ENCODE measurements around the gene APOA4. TPM values are rescaled to one million over a fixed set of nuclear protein-coding genes. Genes with fewer than 3 reads are reported as not detected.
A peak's percentile ranks its signal among the peaks of the same experiment; 100 is the strongest.
"Not testable (repeated sequence)": the region's sequence is repeated elsewhere in the genome, so short reads cannot be mapped to it uniquely, and the experiment has no call there.

The APOA4 gene
- polyA plus RNA-seq, 3 donors from 2014 or later = not detected

DNA sequence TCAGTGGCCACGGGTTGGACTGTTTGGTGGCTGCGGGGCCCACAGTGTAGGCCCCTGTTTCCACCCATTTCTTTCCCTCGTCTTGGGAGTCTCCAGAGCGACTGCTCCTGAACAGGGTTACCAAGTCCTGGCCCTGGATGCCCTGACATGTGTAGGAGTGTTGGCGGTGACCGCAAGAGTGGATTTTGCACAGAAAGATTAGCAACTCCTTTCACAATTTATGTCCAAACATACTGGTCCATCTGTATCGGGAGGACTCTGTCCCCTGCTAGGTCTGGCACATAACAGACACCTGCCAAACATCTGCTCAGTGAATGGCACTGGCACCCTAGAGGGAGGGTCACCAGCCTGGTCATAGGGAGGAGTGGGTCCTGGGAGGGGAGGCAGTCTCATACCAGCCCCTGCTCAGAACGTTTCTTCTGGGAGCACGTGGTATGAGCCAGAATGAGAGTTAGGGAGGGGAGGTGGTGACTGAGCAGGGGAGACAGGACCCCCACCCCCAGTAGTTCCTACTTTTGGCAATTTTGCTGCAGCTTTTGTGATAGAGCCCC is 17.7 kb upstream of the APOA4 start:
- Mint-ChIP-seq H3K9me3 (no peaks in the 10 kb centered on the region), H3K4me3 (no peak overlapping the region), H3K36me3 (peaks cover 5 to 19% (median 16%) of the 10 kb centered on the region in 3 donors), H3K27ac (peak overlapping the region in 2 of 6 donors; percentile 28 to 35), H3K4me1 (peaks cover 4 to 5% of the 10 kb centered on the region in 2 donors), H3K27me3 (ENCODE audit: low read depth in 3 of 3) (peaks cover 0 to 2% (median 1%) of the 10 kb centered on the region in 3 donors)
- DNase-seq = no peak

DNA sequence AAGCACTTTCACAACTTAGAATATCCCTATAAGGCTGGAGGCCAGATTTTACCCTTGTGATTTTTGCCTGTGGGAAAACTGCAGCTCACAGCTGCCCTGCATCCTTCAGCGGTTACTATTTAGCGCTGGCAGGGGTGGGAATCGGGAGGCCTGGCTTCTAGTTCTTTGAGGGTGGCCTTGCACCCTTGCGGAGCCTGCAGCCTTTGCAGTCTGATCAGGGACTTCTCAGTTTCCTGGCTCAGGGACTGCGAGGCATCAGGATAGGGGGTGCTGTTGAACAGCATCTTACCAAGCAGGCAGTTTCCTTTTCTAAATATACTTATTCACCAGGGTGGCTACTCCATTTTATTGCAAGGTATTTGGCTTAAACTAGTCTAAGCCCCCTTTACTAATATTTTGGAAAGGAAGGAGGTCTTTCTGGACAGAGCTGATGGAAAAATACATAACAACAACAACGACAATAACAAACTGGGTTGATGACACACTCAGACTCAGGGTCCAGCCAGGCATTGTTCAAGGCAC is 17.2 kb upstream of the APOA4 start:
- Mint-ChIP-seq H3K4me3 (no peak overlapping the region), H3K4me1 (peaks cover 8 to 10% of the 10 kb centered on the region in 2 donors), H3K27ac (no peak overlapping the region), H3K36me3 (peaks cover 3 to 16% (median 13%) of the 10 kb centered on the region in 3 donors), H3K9me3 (no peaks in the 10 kb centered on the region), H3K27me3 (ENCODE audit: low read depth in 3 of 3) (peaks cover 0 to 2% (median 1%) of the 10 kb centered on the region in 3 donors)
- no peak for DNase-seq

DNA sequence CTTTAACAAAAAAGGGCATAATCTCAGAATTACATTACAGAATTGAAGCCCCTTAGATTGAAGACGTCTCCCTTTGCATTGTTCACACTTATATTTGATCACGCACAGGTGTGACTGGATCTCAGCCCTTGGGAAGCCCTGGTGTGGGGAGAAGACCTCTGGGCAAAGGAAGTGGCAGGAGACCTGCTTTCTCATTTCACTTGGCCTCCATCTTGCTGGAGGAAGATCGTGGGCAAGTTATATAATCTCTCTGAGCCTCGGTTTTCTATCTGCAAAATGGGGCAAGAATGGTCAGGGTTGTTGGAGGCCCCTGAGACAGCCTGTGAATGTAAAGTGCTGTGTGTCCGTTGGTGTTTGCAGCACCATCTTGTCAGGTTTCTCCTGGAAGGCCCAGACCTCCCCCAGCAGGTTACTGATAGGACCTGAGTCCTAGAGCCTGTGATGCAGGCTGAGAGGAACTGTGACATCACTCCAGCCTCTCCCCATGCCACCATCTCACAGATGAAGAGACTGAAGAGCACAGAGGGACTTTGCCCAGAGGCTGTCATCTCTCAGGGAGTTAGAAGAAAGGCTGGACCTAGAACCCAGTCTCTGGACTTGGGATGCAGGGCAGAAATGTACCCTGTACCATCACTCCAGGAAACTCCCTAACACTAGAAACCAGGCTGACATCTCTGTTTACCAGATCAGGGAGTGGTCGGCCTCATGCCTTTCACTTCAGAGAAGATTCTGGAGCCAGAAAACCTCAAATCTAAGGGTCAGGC is 15.4 kb upstream of the APOA4 start:
- Mint-ChIP-seq H3K27me3 (ENCODE audit: low read depth in 3 of 3) (peaks cover 0 to 5% (median 5%) of the 10 kb centered on the region in 3 donors), H3K4me1 (peaks cover 14 to 18% of the 10 kb centered on the region in 2 donors), H3K27ac (no peak overlapping the region), H3K4me3 (no peak overlapping the region), H3K9me3 (no peaks in the 10 kb centered on the region), H3K36me3 (peaks cover 2 to 6% (median 6%) of the 10 kb centered on the region in 3 donors)
- no peak for DNase-seq

DNA sequence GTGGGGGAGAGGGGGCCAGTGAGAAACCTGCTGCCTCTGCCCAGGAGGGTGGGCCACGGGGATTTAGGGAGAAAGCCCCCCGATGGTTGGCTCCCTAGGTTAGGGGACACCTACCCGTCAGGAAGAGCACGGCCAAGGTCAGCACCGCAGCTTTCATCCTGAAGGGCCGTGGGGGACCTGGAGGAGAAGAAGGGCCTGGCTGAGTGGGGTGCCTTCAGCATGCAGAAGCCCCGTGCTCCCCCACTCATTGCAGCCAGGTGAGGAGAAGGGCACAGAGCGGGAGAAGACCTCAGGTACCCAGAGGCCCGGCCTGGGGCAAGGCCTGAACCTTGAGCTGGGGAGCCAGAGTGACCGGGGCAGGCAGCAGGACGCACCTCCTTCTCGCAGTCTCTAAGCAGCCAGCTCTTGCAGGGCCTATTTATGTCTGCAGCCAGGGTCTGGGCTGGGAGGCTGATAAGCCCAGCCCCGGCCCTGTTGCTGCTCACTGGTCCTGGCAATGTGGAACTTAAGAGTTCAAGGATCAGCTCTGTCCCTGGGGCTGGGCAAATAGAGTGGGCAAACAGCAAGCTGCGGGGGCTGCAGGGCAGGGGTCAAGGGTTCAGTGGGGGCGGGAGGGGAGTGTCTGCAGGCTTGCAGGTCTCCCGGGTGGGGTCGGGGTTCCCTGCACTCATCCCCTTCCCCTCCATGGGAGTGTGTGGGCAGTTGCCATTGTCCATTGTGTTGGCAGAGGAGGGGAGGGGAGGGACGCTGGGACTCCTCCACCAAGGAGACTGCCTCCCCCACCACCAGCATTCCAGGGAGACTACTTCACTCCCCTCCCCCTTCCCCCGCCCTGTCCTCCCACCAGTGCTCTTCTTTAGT is 14.4 kb upstream of the APOA4 start, which contains the start of gene APOA1:
TSS of gene APOA1 (minus strand) at position 392 of the 861 bp plus-strand sequence. CDS start at position 157, 235 bp downstream.
- Mint-ChIP-seq H3K27me3 (ENCODE audit: low read depth in 3 of 3) (peaks cover 0 to 5% (median 5%) of the 10 kb centered on the region in 3 donors), H3K9me3 (no peaks in the 10 kb centered on the region), H3K4me3 (peak within 1 kb of the TSS in 2 of 5 donors; percentile 7 to 80), H3K4me1 (peaks cover 14 to 18% of the 10 kb centered on the region in 2 donors), H3K27ac (no peak within 1 kb of the TSS), H3K36me3 (no peaks in the 10 kb centered on the region)
- no peak for DNase-seq

DNA sequence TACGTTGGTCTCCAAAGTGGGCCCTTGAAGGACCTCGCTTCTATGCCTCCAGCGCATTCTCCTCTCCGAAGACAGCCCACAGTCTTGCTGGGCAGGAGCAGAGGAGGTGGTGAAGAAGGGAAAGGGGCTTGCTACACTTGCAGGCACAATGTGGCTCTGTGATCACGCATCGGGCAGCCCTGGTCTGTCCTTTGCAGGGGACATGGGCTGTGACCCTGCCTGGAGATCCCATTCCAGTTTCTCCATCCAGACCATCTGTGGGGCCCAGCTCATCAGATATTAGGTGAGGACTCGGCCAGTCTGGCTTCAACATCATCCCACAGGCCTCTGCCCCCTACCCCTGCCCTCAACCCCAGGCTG is 13.5 kb upstream of the APOA4 start:
- H3K27ac Mint-ChIP-seq = no peak overlapping the region
- DNase-seq = no peak
- H3K9me3 Mint-ChIP-seq = no peaks in the 10 kb centered on the region
- peaks cover 0 to 5% (median 5%) of the 10 kb centered on the region in 3 donors for H3K27me3 Mint-ChIP-seq (ENCODE audit: low read depth in 3 of 3)
- no peaks in the 10 kb centered on the region for H3K36me3 Mint-ChIP-seq
- H3K4me1 Mint-ChIP-seq = peaks cover 14 to 18% of the 10 kb centered on the region in 2 donors
- peak overlapping the region in 2 of 5 donors; percentile 7 to 80 for H3K4me3 Mint-ChIP-seq

DNA sequence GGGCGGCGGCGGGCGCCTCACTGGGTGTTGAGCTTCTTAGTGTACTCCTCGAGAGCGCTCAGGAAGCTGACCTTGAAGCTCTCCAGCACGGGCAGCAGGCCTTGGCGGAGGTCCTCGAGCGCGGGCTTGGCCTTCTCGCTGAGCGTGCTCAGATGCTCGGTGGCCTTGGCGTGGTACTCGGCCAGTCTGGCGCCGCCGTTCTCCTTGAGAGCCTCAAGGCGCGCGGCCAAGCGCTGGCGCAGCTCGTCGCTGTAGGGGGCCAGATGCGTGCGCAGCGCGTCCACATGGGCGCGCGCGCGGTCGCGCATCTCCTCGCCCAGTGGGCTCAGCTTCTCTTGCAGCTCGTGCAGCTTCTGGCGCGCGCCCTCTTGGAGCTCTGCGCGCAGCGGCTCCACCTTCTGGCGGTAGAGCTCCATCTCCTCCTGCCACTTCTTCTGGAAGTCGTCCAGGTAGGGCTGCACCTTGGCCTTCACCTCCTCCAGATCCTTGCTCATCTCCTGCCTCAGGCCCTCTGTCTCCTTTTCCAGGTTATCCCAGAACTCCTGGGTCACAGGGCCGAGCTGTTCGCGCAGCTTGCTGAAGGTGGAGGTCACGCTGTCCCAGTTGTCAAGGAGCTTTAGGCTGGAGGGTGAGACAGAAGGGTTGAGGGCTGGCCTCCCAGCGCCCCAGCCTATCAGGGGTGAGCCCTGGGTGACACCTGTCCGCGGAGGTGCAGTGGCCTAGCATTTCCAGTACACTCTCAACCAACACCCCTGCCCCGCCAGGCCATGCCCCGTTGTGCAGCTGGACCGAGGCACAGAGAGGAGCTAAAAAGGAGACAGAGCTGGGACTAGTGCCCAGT is 12.9 kb upstream of the APOA4 start:
- DNase-seq = peak; percentile 71 to 83 (median 80)
- Mint-ChIP-seq H3K9me3 (no peaks in the 10 kb centered on the region), H3K4me1 (peaks cover 14 to 18% of the 10 kb centered on the region in 2 donors), H3K36me3 (no peaks in the 10 kb centered on the region), H3K27me3 (ENCODE audit: low read depth in 3 of 3) (peaks cover 0 to 5% (median 5%) of the 10 kb centered on the region in 3 donors), H3K27ac (peak overlapping the region in 3 of 6 donors; percentile 51 to 78 (median 71)), H3K4me3 (peak overlapping the region; percentile 79 to 84 (median 80))

DNA sequence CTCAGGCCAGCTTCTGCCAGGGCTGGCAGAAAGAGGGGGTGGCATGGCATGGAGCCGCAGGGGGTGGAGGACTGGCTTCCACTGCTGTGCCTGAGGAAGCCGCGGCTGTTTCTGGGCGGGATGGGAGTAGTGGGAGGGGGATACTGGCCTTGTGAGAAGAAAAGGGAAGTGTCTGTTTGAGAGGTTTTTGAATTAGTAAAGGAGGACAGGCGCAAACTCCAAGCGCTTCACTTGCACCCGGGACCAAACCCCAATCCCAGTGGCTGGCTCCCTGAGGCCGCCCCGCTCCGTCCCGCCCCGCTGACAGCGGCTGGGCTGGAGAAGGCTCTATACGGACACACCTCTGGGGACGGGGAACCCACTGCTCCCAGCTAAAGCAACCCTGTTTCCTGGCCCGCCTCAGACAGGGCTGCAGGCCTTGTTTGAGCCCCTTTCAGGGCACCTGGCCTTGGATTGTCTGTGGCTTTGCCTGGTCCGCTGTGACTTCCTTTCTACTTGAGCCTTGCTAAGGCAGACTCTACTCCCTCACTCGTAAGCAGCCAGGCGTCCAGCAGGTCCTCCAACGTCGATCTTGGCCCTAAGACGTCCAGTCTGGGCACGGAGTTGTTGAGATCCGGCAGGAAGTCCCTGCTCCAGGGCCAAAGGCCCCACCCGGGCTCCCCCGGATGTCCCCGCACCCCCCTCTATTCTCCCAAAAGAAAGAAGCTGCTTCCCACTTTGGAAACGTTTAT is 12.1 kb upstream of the APOA4 start:
- peak overlapping the region in 2 of 6 donors; percentile 71 to 78 for H3K27ac Mint-ChIP-seq
- peak overlapping the region; percentile 79 to 84 (median 80) for H3K4me3 Mint-ChIP-seq
- H3K36me3 Mint-ChIP-seq = no peaks in the 10 kb centered on the region
- H3K9me3 Mint-ChIP-seq = no peaks in the 10 kb centered on the region
- peak in 1 of 3 donors; percentile 14 for DNase-seq
- H3K27me3 Mint-ChIP-seq (ENCODE audit: low read depth in 3 of 3) = peaks cover 0 to 5% (median 5%) of the 10 kb centered on the region in 3 donors
- peaks cover 14 to 18% of the 10 kb centered on the region in 2 donors for H3K4me1 Mint-ChIP-seq

DNA sequence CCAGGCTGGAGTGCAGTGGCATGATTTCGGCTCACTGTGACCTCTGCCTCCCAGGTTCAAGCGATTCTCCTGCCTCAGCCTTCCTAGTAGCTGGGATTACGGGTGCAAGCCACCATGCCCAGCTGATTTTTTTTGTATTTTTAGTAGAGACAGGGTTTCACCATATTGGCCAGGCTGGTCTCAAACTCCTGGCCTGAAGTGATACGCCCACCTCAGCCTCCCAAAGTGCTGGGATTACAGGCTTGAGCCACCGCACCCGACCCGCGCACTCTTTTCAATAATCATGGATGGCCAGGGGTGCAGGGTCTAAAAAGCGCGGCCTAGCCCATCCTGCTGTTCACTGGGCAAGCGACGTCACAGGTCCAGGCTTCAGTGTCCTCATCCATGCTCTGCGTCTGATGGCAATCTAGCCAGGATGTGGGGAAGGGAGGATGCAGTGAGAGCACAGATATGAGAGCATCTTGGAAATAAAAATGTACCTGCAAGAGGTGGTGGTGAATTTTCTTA is 11.5 kb upstream of the APOA4 start:
- Mint-ChIP-seq H3K27ac (peak overlapping the region in 2 of 6 donors; percentile 24 to 61), H3K4me1 (peaks cover 14 to 18% of the 10 kb centered on the region in 2 donors), H3K4me3 (peak overlapping the region; percentile 66 to 83 (median 69))
- not testable (repeated sequence) for H3K36me3 Mint-ChIP-seq; H3K9me3 Mint-ChIP-seq; DNase-seq; H3K27me3 Mint-ChIP-seq (ENCODE audit: low read depth in 3 of 3)

DNA sequence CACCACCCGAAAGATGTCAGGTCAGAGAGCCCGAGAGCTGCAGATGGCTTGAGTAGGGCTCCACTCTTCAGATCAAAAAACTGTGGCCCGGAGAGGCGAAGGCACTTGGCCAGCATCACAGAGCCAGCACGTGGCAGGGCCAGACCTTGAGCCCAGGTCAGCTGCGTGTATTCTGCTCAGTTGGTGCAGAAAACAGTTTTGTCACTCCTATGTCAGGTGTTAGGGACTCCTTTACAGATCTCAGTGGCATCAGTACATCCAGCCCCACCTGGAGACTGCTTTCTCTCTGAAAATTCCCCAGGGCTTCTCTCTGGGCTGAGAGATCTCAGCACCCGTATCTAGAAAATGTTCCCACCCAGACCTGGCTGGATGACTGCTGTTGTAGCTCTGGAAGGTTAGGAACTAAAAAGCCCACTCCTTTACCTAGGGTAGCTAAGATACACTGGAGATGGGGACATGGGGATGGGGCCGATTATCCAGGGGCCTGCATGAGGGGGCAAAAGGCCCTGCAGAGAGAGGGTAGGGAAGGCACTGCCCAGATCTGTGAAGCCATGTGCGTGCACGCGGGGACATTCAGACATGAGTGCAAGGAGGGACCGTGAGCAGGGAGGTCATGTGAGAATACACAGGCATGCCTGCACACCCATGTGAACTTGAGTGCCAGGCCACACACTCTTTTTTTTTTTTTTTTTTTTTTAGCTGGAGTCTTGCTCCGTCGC is 10.9 kb upstream of the APOA4 start:
- Mint-ChIP-seq H3K27me3 (ENCODE audit: low read depth in 3 of 3) (peaks cover 0 to 5% (median 5%) of the 10 kb centered on the region in 3 donors), H3K4me1 (peaks cover 14 to 18% of the 10 kb centered on the region in 2 donors), H3K9me3 (no peaks in the 10 kb centered on the region), H3K4me3 (peak overlapping the region in 3 of 5 donors; percentile 21 to 57 (median 48)), H3K27ac (peak overlapping the region in 1 of 6 donors; percentile 76), H3K36me3 (no peaks in the 10 kb centered on the region)
- DNase-seq = no peak

DNA sequence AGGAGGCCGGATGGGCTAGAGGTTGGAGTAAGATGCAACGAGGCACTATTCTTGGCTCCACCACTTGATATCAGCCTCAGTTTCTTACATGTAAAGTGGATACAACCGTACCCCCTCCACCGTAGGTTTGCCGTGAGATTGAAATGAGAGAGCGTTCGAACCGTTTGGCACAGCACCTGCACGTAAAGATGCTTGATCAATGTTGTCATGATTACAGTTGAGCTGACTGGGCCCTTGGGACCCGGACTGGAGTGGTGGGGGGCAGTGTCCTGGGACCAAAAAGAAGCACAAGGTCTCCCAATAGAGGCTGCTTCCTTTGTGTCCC is 10.3 kb upstream of the APOA4 start:
- Mint-ChIP-seq H3K4me3 (no peak overlapping the region), H3K27me3 (ENCODE audit: low read depth in 3 of 3) (peaks cover 0 to 5% (median 5%) of the 10 kb centered on the region in 3 donors), H3K27ac (no peak overlapping the region), H3K9me3 (no peaks in the 10 kb centered on the region), H3K4me1 (peaks cover 14 to 18% of the 10 kb centered on the region in 2 donors), H3K36me3 (no peaks in the 10 kb centered on the region)
- no peak for DNase-seq

DNA sequence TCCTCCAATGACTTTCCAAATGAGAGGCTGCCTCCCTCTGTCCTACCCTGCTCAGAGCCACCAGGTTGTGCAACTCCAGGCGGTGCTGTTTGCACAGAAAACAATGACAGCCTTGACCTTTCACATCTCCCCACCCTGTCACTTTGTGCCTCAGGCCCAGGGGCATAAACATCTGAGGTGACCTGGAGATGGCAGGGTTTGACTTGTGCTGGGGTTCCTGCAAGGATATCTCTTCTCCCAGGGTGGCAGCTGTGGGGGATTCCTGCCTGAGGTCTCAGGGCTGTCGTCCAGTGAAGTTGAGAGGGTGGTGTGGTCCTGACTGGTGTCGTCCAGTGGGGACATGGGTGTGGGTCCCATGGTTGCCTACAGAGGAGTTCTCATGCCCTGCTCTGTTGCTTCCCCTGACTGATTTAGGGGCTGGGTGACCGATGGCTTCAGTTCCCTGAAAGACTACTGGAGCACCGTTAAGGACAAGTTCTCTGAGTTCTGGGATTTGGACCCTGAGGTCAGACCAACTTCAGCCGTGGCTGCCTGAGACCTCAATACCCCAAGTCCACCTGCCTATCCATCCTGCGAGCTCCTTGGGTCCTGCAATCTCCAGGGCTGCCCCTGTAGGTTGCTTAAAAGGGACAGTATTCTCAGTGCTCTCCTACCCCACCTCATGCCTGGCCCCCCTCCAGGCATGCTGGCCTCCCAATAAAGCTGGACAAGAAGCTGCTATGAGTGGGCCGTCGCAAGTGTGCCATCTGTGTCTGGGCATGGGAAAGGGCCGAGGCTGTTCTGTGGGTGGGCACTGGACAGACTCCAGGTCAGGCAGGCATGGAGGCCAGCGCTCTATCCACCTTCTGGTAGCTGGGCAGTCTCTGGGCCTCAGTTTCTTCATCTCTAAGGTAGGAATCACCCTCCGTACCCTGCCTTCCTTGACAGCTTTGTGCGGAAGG is 9.5 kb upstream of the APOA4 start:
- peaks cover 14 to 18% of the 10 kb centered on the region in 2 donors for H3K4me1 Mint-ChIP-seq

More for the DNA sequence above, 9.5 kb upstream of the APOA4 start:
- H3K36me3 Mint-ChIP-seq = no peaks in the 10 kb centered on the region
- peaks cover 0 to 5% (median 5%) of the 10 kb centered on the region in 3 donors for H3K27me3 Mint-ChIP-seq (ENCODE audit: low read depth in 3 of 3)
- no peak overlapping the region for H3K27ac Mint-ChIP-seq
- H3K4me3 Mint-ChIP-seq = no peak overlapping the region
- H3K9me3 Mint-ChIP-seq = no peaks in the 10 kb centered on the region
- no peak for DNase-seq
